HCT116 (cell line): ENCODE measurements around the gene RTKN2.

Experiments
- CTCF ChIP-seq, 3 experiments: fragments of 200-600 bp in 1 of 3; sonication (generic) in 1 of 3; IDR thresholded peaks in 2 of 3; conservative IDR thresholded peaks in 1 of 3; 2 replicates each; pipeline ENCODE4 v1.5.1; 2012 to 2017; ENCODE audit warnings: low read depth in 2 of 3, low read length in 2 of 3, antibody characterized with exemption in 1 of 3, borderline replicate concordance in 1 of 3, control low read depth in 1 of 3, mild to moderate bottlenecking in 1 of 3, mixed read lengths in 1 of 3, mixed run types in 1 of 3, moderate library complexity in 1 of 3; ENCODE audit not compliant: insufficient read depth in 1 of 3
- EZH2phosphoT487 ChIP-seq: fragments of 200-600 bp; IDR thresholded peaks from 2 replicates; pipeline ENCODE4 v1.6.1; 2018; ENCODE audit warnings: antibody characterized with exemption, borderline replicate concordance
- POLR2A ChIP-seq: IDR thresholded peaks from 2 replicates; pipeline ENCODE4 v1.7.0; 2011; ENCODE audit warnings: borderline replicate concordance; ENCODE audit not compliant: insufficient read depth, insufficient read length; ENCODE audit errors: extremely low read depth
- TCF7L2 ChIP-seq: IDR thresholded peaks from 2 replicates; pipeline ENCODE4 v1.7.0; 2011; ENCODE audit warnings: borderline replicate concordance, inconsistent platforms; ENCODE audit not compliant: insufficient read depth, insufficient read length; ENCODE audit errors: extremely low read depth

DNA sequence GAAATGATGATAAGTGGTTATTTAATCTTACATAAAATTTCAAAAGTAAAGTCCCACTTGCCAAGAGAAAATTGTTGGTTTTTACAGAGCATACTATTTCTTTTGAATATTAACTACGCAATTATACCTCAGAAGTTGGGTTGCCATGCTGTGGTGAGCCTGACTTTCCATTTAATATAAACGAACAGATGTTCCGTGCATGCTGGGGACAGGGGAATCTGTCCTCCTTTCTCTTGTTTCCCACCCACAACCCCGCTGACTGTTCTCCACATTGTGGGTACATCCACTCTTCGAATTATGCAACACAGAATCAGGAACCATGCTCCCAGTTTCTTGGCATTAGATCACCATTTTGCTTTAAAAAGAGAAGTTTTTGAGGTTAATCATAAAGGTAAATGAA is 29.2 kb upstream of the RTKN2 start:
- no peak for TF ChIP-seq CTCF (IDR thresholded peaks at IDR 0.05 in 2 of 3, conservative IDR thresholded peaks at IDR 0.05 in 1 of 3; ENCODE audit: borderline replicate concordance in 1 of 3, insufficient read depth in 1 of 3, low read depth in 2 of 3, low read length in 2 of 3)
- no peak for TF ChIP-seq TCF7L2
- no peak for TF ChIP-seq POLR2A
- no peak for TF ChIP-seq EZH2phosphoT487
